Stimulated activated naive B cell treated with anti-CD40 and anti-IgM and Interleukin-4, amounts not matched to agents 10 μg/mL and 1 μg/mL and 100 μg/mL, for 72 hours (primary cell): ENCODE measurements around the gene FRAS1.
"Not testable (repeated sequence)": the region's sequence is repeated elsewhere in the genome, so short reads cannot be mapped to it uniquely, and the experiment has no call there.

Experiments
- ATAC-seq, 2 donors: fragments of 150-1000 bp; cut with Tn5 transposase; replicated peaks; 2 replicates each; pipeline ENCODE4 v1.10.0; 2021; ENCODE audit warnings: moderate library complexity in 1 of 2
- DNase-seq: peaks from one replicate; pipeline ENCODE4 v3.0.0; 2021
- H3K27ac Mint-ChIP-seq: one replicate; pipeline ENCODE4 v1.8.0; 2022; ENCODE audit warnings: mild to moderate bottlenecking, mixed read lengths
- H3K27me3 Mint-ChIP-seq, 2 donors: one replicate each; pipeline ENCODE4 v1.8.0; 2022; ENCODE audit warnings: mixed read lengths in 2 of 2
- H3K36me3 Mint-ChIP-seq, 2 donors: one replicate each; pipeline ENCODE4 v1.8.0; 2022; ENCODE audit warnings: mixed read lengths in 2 of 2, mild to moderate bottlenecking in 1 of 2
- H3K4me1 Mint-ChIP-seq, 2 donors: one replicate each; pipeline ENCODE4 v1.8.0; 2022; ENCODE audit warnings: mixed read lengths in 2 of 2, mild to moderate bottlenecking in 1 of 2
- H3K4me3 Mint-ChIP-seq, 2 donors: one replicate each; pipeline ENCODE4 v1.8.0; 2022; ENCODE audit warnings: mild to moderate bottlenecking in 2 of 2, mixed read lengths in 2 of 2, moderate library complexity in 1 of 2
- H3K9me3 Mint-ChIP-seq, 2 donors: one replicate each; pipeline ENCODE4 v1.8.0; 2022; ENCODE audit warnings: mixed read lengths in 2 of 2, mild to moderate bottlenecking in 1 of 2

The FRAS1 gene

GRCh38 chr4:78476108-78476704 is 419.1 kb downstream of the FRAS1 start:
- Mint-ChIP-seq H3K4me3 (no peak overlapping the region), H3K27me3 (peaks cover 0 to 8% of the 10 kb centered on the region in 2 donors), H3K4me1 (no peaks in the 10 kb centered on the region), H3K36me3 (no peaks in the 10 kb centered on the region), H3K27ac (no peak overlapping the region), H3K9me3 (no peaks in the 10 kb centered on the region)
- ATAC-seq, result no peak
- no peak for DNase-seq

- no peak for DNase-seq
- Mint-ChIP-seq H3K4me1 (no peaks in the 10 kb centered on the region), H3K9me3 (no peaks in the 10 kb centered on the region), H3K36me3 (peaks cover 0 to 2% of the 10 kb centered on the region in 2 donors), H3K4me3 (no peak overlapping the region), H3K27ac (no peak overlapping the region), H3K27me3 (no peaks in the 10 kb centered on the region)
- ATAC-seq, result no peak
Measured at GRCh38 chr4:78477276-78477675, 420.2 kb downstream of the FRAS1 start.

GRCh38 chr4:78478523-78478922 is 421.4 kb downstream of the FRAS1 start:
- peaks cover 5% of the 10 kb centered on the region in 2 donors for H3K27me3 Mint-ChIP-seq
- no peak overlapping the region for H3K4me3 Mint-ChIP-seq
- no peak for DNase-seq
- ATAC-seq, result no peak
- no peaks in the 10 kb centered on the region for H3K4me1 Mint-ChIP-seq
- no peak overlapping the region for H3K27ac Mint-ChIP-seq
- peaks cover 0 to 2% of the 10 kb centered on the region in 2 donors for H3K36me3 Mint-ChIP-seq
- H3K9me3 Mint-ChIP-seq, result no peaks in the 10 kb centered on the region

- Mint-ChIP-seq H3K27me3 (peaks cover 5% of the 10 kb centered on the region in 2 donors), H3K4me3 (no peak overlapping the region), H3K36me3 (peaks cover 0 to 2% of the 10 kb centered on the region in 2 donors), H3K4me1 (no peaks in the 10 kb centered on the region), H3K27ac (no peak overlapping the region), H3K9me3 (no peaks in the 10 kb centered on the region)
- ATAC-seq (no peak), DNase-seq (no peak)
Measured at GRCh38 chr4:78480286-78480685, 423.2 kb downstream of the FRAS1 start.

GRCh38 chr4:78481180-78481579 is 424.1 kb downstream of the FRAS1 start:
- peaks cover 0 to 2% of the 10 kb centered on the region in 2 donors for H3K36me3 Mint-ChIP-seq
- H3K9me3 Mint-ChIP-seq, result no peaks in the 10 kb centered on the region
- ATAC-seq (no peak), DNase-seq (no peak)
- no peak overlapping the region for H3K27ac Mint-ChIP-seq
- no peak overlapping the region for H3K4me3 Mint-ChIP-seq
- H3K27me3 Mint-ChIP-seq, result peaks cover 5 to 9% of the 10 kb centered on the region in 2 donors
- H3K4me1 Mint-ChIP-seq, result no peaks in the 10 kb centered on the region

- H3K27ac Mint-ChIP-seq, result no peak overlapping the region
- peaks cover 0 to 2% of the 10 kb centered on the region in 2 donors for H3K36me3 Mint-ChIP-seq
- H3K27me3 Mint-ChIP-seq, result peaks cover 5 to 9% of the 10 kb centered on the region in 2 donors
- no peak overlapping the region for H3K4me3 Mint-ChIP-seq
- H3K9me3 Mint-ChIP-seq, result no peaks in the 10 kb centered on the region
- ATAC-seq, result no peak
- no peaks in the 10 kb centered on the region for H3K4me1 Mint-ChIP-seq
- no peak for DNase-seq
Measured at GRCh38 chr4:78482281-78482680, 425.2 kb downstream of the FRAS1 start.

GRCh38 chr4:78483811-78484210 is 426.7 kb downstream of the FRAS1 start:
- peaks cover 0 to 2% of the 10 kb centered on the region in 2 donors for H3K36me3 Mint-ChIP-seq
- H3K27me3 Mint-ChIP-seq, result peaks cover 5 to 16% of the 10 kb centered on the region in 2 donors
- no peak for DNase-seq
- H3K9me3 Mint-ChIP-seq, result no peaks in the 10 kb centered on the region
- no peaks in the 10 kb centered on the region for H3K4me1 Mint-ChIP-seq
- no peak overlapping the region for H3K4me3 Mint-ChIP-seq
- H3K27ac Mint-ChIP-seq, result no peak overlapping the region
- no peak for ATAC-seq

- no peak for ATAC-seq
- no peak overlapping the region for H3K27ac Mint-ChIP-seq
- no peaks in the 10 kb centered on the region for H3K4me1 Mint-ChIP-seq
Measured at GRCh38 chr4:78484574-78484973, 427.5 kb downstream of the FRAS1 start.

GRCh38 chr4:78493731-78494130 is 436.6 kb downstream of the FRAS1 start:
- no peak overlapping the region for H3K27ac Mint-ChIP-seq
- peaks cover 0 to 1% of the 10 kb centered on the region in 2 donors for H3K4me1 Mint-ChIP-seq
- ATAC-seq, result no peak
- H3K9me3 Mint-ChIP-seq, result no peaks in the 10 kb centered on the region
- no peak for DNase-seq
- H3K4me3 Mint-ChIP-seq, result no peak overlapping the region
- H3K27me3 Mint-ChIP-seq, result peaks cover 8 to 9% of the 10 kb centered on the region in 2 donors
- no peaks in the 10 kb centered on the region for H3K36me3 Mint-ChIP-seq

More at GRCh38 chr4:78484574-78484973, 427.5 kb downstream of the FRAS1 start:
- DNase-seq, result no peak
- Mint-ChIP-seq H3K27me3 (peaks cover 5 to 17% of the 10 kb centered on the region in 2 donors), H3K36me3 (peaks cover 0 to 2% of the 10 kb centered on the region in 2 donors), H3K9me3 (no peaks in the 10 kb centered on the region), H3K4me3 (no peak overlapping the region)

- Mint-ChIP-seq H3K9me3 (no peaks in the 10 kb centered on the region), H3K4me1 (peaks cover 0 to 1% of the 10 kb centered on the region in 2 donors), H3K4me3 (no peak overlapping the region), H3K36me3 (no peaks in the 10 kb centered on the region), H3K27me3 (no peaks in the 10 kb centered on the region), H3K27ac (no peak overlapping the region)
- DNase-seq, result no peak
- ATAC-seq, result no peak
Measured at GRCh38 chr4:78496021-78496643, 439.0 kb downstream of the FRAS1 start.

GRCh38 chr4:78506260-78506659 is 449.1 kb downstream of the FRAS1 start:
- not testable (repeated sequence) for H3K9me3 Mint-ChIP-seq, H3K4me1 Mint-ChIP-seq, ATAC-seq, H3K27ac Mint-ChIP-seq, H3K4me3 Mint-ChIP-seq, DNase-seq, H3K36me3 Mint-ChIP-seq
- peaks cover 9 to 16% of the 10 kb centered on the region in 2 donors for H3K27me3 Mint-ChIP-seq

- ATAC-seq (no peak), DNase-seq (no peak)
- H3K4me3 Mint-ChIP-seq, result no peak overlapping the region
- no peaks in the 10 kb centered on the region for H3K36me3 Mint-ChIP-seq
- H3K27ac Mint-ChIP-seq, result no peak overlapping the region
- H3K27me3 Mint-ChIP-seq, result peaks cover 9 to 16% of the 10 kb centered on the region in 2 donors
- H3K4me1 Mint-ChIP-seq, result no peaks in the 10 kb centered on the region
- peaks cover 0 to 2% of the 10 kb centered on the region in 2 donors for H3K9me3 Mint-ChIP-seq
Measured at GRCh38 chr4:78509043-78509442, 451.9 kb downstream of the FRAS1 start.

GRCh38 chr4:78510108-78510507 is 453.0 kb downstream of the FRAS1 start:
- ATAC-seq (no peak), DNase-seq (no peak)
- H3K27me3 Mint-ChIP-seq, result peaks cover 9 to 15% of the 10 kb centered on the region in 2 donors

GRCh38 chr4:78510681-78511080 is 453.6 kb downstream of the FRAS1 start:
- H3K4me1 Mint-ChIP-seq, result no peaks in the 10 kb centered on the region

More at GRCh38 chr4:78510108-78510507, 453.0 kb downstream of the FRAS1 start:
- no peaks in the 10 kb centered on the region for H3K36me3 Mint-ChIP-seq
- H3K4me3 Mint-ChIP-seq, result no peak overlapping the region
- no peak overlapping the region for H3K27ac Mint-ChIP-seq
- no peaks in the 10 kb centered on the region for H3K4me1 Mint-ChIP-seq
- H3K9me3 Mint-ChIP-seq, result peaks cover 0 to 3% of the 10 kb centered on the region in 2 donors

GRCh38 chr4:78512357-78512920 is 455.3 kb downstream of the FRAS1 start:
- no peaks in the 10 kb centered on the region for H3K27me3 Mint-ChIP-seq
- DNase-seq (no peak), ATAC-seq (no peak)
- H3K36me3 Mint-ChIP-seq, result peaks cover 0 to 9% of the 10 kb centered on the region in 2 donors
- H3K4me3 Mint-ChIP-seq, result no peak overlapping the region
- H3K27ac Mint-ChIP-seq, result no peak overlapping the region
- H3K9me3 Mint-ChIP-seq, result peaks cover 11 to 12% of the 10 kb centered on the region in 2 donors
- peaks cover 0 to 3% of the 10 kb centered on the region in 2 donors for H3K4me1 Mint-ChIP-seq

More at GRCh38 chr4:78510681-78511080, 453.6 kb downstream of the FRAS1 start:
- no peak overlapping the region for H3K27ac Mint-ChIP-seq
- peaks cover 4 to 7% of the 10 kb centered on the region in 2 donors for H3K9me3 Mint-ChIP-seq
- no peak for DNase-seq
- H3K4me3 Mint-ChIP-seq, result no peak overlapping the region
- ATAC-seq, result no peak
- peaks cover 4 to 9% of the 10 kb centered on the region in 2 donors for H3K27me3 Mint-ChIP-seq
- H3K36me3 Mint-ChIP-seq, result peaks cover 0 to 2% of the 10 kb centered on the region in 2 donors
